ENCODE measurements around the gene DGUOK.
"Not testable (repeated sequence)": the region's sequence is repeated elsewhere in the genome, so short reads cannot be mapped to it uniquely, and the experiment has no call there.

DGUOK gene

DNA sequence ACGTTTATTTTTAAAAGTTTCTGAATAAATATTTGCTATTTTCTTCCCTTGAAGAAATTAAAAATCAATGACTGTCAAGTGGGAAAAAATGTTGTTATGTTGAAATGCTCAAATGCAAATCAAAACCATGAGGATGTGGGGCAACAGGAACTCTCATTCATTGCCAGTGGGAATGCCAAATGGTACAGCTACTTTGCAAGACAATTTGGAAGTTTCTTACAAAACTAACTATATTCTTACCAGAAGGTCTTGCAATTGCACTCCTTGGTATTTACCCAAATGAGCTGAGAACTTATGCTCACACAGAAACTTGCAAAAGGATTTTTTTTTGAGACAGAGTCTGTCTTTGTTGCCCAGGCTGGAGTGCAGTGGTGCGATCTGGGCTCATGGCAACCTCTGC is 41.3 kb upstream of the DGUOK start:
- Histone ChIP-seq H3K9me2 (ENCODE audit: low read depth, low read length) (no peaks in the 10 kb centered on the region), H3K4me3 (ENCODE audit: low read depth, low read length, poor library complexity, severe bottlenecking) (no peak overlapping the region), H3K4me2 (ENCODE audit: low read length) (no peak overlapping the region), H3K9me3 (ENCODE audit: low read length) (no peaks in the 10 kb centered on the region), H3K27ac (ENCODE audit: low read depth, low read length, poor library complexity, severe bottlenecking) (no peak overlapping the region), H3K27me3 (ENCODE audit: insufficient read depth, low read length) (no peaks in the 10 kb centered on the region), H3K4me1 (ENCODE audit: insufficient read depth, low read length, severe bottlenecking) (no peaks in the 10 kb centered on the region), H4K20me1 (ENCODE audit: insufficient read depth, low read length) (no peaks in the 10 kb centered on the region), H2AFZ (ENCODE audit: low read length) (no peak overlapping the region), H3F3A (ENCODE audit: insufficient read depth, low read length) (no peaks in the 10 kb centered on the region), H3K36me3 (ENCODE audit: insufficient read depth, low read length) (no peaks in the 10 kb centered on the region), H3K9ac (ENCODE audit: low read length) (no peak overlapping the region), H3K79me2 (ENCODE audit: insufficient read depth, low read length) (no peaks in the 10 kb centered on the region)
- TF ChIP-seq, protein P1, sequence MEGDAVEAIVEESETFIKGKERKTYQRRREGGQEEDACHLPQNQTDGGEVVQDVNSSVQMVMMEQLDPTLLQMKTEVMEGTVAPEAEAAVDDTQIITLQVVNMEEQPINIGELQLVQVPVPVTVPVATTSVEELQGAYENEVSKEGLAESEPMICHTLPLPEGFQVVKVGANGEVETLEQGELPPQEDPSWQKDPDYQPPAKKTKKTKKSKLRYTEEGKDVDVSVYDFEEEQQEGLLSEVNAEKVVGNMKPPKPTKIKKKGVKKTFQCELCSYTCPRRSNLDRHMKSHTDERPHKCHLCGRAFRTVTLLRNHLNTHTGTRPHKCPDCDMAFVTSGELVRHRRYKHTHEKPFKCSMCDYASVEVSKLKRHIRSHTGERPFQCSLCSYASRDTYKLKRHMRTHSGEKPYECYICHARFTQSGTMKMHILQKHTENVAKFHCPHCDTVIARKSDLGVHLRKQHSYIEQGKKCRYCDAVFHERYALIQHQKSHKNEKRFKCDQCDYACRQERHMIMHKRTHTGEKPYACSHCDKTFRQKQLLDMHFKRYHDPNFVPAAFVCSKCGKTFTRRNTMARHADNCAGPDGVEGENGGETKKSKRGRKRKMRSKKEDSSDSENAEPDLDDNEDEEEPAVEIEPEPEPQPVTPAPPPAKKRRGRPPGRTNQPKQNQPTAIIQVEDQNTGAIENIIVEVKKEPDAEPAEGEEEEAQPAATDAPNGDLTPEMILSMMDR (IDR thresholded peaks at IDR 0.05; ENCODE audit: low read length), result no peak
- TF ChIP-seq EZH2 (IDR thresholded peaks at IDR 0.05; ENCODE audit: borderline replicate concordance, low read length), result no peak

- no peaks in the 10 kb centered on the region for H3K27me3 ChIP-seq (ENCODE audit: insufficient read depth, low read length)
- H4K20me1 ChIP-seq (ENCODE audit: insufficient read depth, low read length), result no peaks in the 10 kb centered on the region
- H2AFZ ChIP-seq (ENCODE audit: low read length), result no peak overlapping the region
- no peak overlapping the region for H3K27ac ChIP-seq (ENCODE audit: low read depth, low read length, poor library complexity, severe bottlenecking)
- H3K4me1 ChIP-seq (ENCODE audit: insufficient read depth, low read length, severe bottlenecking), result no peaks in the 10 kb centered on the region
- H3K4me2 ChIP-seq (ENCODE audit: low read length), result no peak overlapping the region
- no peak for TF ChIP-seq EZH2 (IDR thresholded peaks at IDR 0.05; ENCODE audit: borderline replicate concordance, low read length)
- TF ChIP-seq, protein P1 (IDR thresholded peaks at IDR 0.05; ENCODE audit: low read length), result no peak
- H3K79me2 ChIP-seq (ENCODE audit: insufficient read depth, low read length), result no peaks in the 10 kb centered on the region
- H3K36me3 ChIP-seq (ENCODE audit: insufficient read depth, low read length), result no peaks in the 10 kb centered on the region
- H3K4me3 ChIP-seq (ENCODE audit: low read depth, low read length, poor library complexity, severe bottlenecking), result no peak overlapping the region
- no peak overlapping the region for H3K9ac ChIP-seq (ENCODE audit: low read length)
- H3K9me3 ChIP-seq (ENCODE audit: low read length), result no peaks in the 10 kb centered on the region
- H3K9me2 ChIP-seq (ENCODE audit: low read depth, low read length), result no peaks in the 10 kb centered on the region
- no peaks in the 10 kb centered on the region for H3F3A ChIP-seq (ENCODE audit: insufficient read depth, low read length)
Observed at GRCh38 chr2:73886357-73886756, 40.3 kb upstream of the DGUOK start.

GRCh38 chr2:73887596-73888353 is 38.9 kb upstream of the DGUOK start:
- H4K20me1 ChIP-seq (ENCODE audit: insufficient read depth, low read length); H3K9me3 ChIP-seq (ENCODE audit: low read length); H3K36me3 ChIP-seq (ENCODE audit: insufficient read depth, low read length); H3K27ac ChIP-seq (ENCODE audit: low read depth, low read length, poor library complexity, severe bottlenecking); H3K4me2 ChIP-seq (ENCODE audit: low read length); H2AFZ ChIP-seq (ENCODE audit: low read length); H3K4me3 ChIP-seq (ENCODE audit: low read depth, low read length, poor library complexity, severe bottlenecking); H3K79me2 ChIP-seq (ENCODE audit: insufficient read depth, low read length); H3K4me1 ChIP-seq (ENCODE audit: insufficient read depth, low read length, severe bottlenecking); H3K9ac ChIP-seq (ENCODE audit: low read length); H3F3A ChIP-seq (ENCODE audit: insufficient read depth, low read length); H3K27me3 ChIP-seq (ENCODE audit: insufficient read depth, low read length); H3K9me2 ChIP-seq (ENCODE audit: low read depth, low read length): not testable (repeated sequence)

GRCh38 chr2:73888388-73888787 is 38.3 kb upstream of the DGUOK start:
- no peak overlapping the region for H3K9ac ChIP-seq (ENCODE audit: low read length)
- no peak overlapping the region for H2AFZ ChIP-seq (ENCODE audit: low read length)
- no peaks in the 10 kb centered on the region for H3K9me2 ChIP-seq (ENCODE audit: low read depth, low read length)
- no peaks in the 10 kb centered on the region for H3K79me2 ChIP-seq (ENCODE audit: insufficient read depth, low read length)
- no peaks in the 10 kb centered on the region for H3K36me3 ChIP-seq (ENCODE audit: insufficient read depth, low read length)
- no peak overlapping the region for H3K27ac ChIP-seq (ENCODE audit: low read depth, low read length, poor library complexity, severe bottlenecking)
- H3K4me2 ChIP-seq (ENCODE audit: low read length), result no peak overlapping the region
- no peaks in the 10 kb centered on the region for H3K9me3 ChIP-seq (ENCODE audit: low read length)
- TF ChIP-seq, protein P1 (IDR thresholded peaks at IDR 0.05; ENCODE audit: low read length), result no peak
- no peak for TF ChIP-seq EZH2 (IDR thresholded peaks at IDR 0.05; ENCODE audit: borderline replicate concordance, low read length)
- no peaks in the 10 kb centered on the region for H3K27me3 ChIP-seq (ENCODE audit: insufficient read depth, low read length)
- no peaks in the 10 kb centered on the region for H3K4me1 ChIP-seq (ENCODE audit: insufficient read depth, low read length, severe bottlenecking)
- H3F3A ChIP-seq (ENCODE audit: insufficient read depth, low read length), result no peaks in the 10 kb centered on the region
- H4K20me1 ChIP-seq (ENCODE audit: insufficient read depth, low read length), result no peaks in the 10 kb centered on the region
- no peak overlapping the region for H3K4me3 ChIP-seq (ENCODE audit: low read depth, low read length, poor library complexity, severe bottlenecking)

All from OCI-LY1 (cell line).